Neural crest cell (in vitro differentiated cells): Measurements from ENCODE around the gene CARMIL1. TPM values are rescaled to one million over a fixed set of nuclear protein-coding genes. Genes with fewer than 3 reads are reported as not detected.
A peak's percentile ranks its signal among the peaks of the same experiment; 100 is the strongest.
"Not testable (repeated sequence)": the region's sequence is repeated elsewhere in the genome, so short reads cannot be mapped to it uniquely, and the experiment has no call there.

Experiments
- DNase-seq: peaks from one replicate; pipeline ENCODE4 v3.0.0; 2021; ENCODE audit warnings: low read depth, mixed read lengths, low spot score
- H3K27ac Mint-ChIP-seq: one replicate; pipeline ENCODE4 v1.8.0; 2021; ENCODE audit warnings: mild to moderate bottlenecking, mixed read lengths; ENCODE audit not compliant: unreplicated experiment
- H3K27me3 Mint-ChIP-seq: 2 replicates; pipeline ENCODE4 v1.8.0; 2021; ENCODE audit warnings: low read depth, mild to moderate bottlenecking, mixed read lengths
- H3K36me3 Mint-ChIP-seq: 2 replicates; pipeline ENCODE4 v1.8.0; 2021; ENCODE audit warnings: low read depth, mild to moderate bottlenecking, mixed read lengths
- H3K4me1 Mint-ChIP-seq: 2 replicates; pipeline ENCODE4 v1.8.0; 2021; ENCODE audit warnings: mixed read lengths
- H3K4me3 Mint-ChIP-seq: one replicate; pipeline ENCODE4 v1.8.0; 2021; ENCODE audit warnings: mild to moderate bottlenecking, mixed read lengths
- H3K9me3 Mint-ChIP-seq: 2 replicates; pipeline ENCODE4 v1.8.0; 2021; ENCODE audit warnings: mixed read lengths
- CTCF ChIP-seq: fragments of 200-600 bp; sonication (generic); conservative IDR thresholded peaks from 2 replicates; pipeline ENCODE4 v1.5.0; 2021; ENCODE audit warnings: antibody characterized with exemption, mild to moderate bottlenecking
- total RNA-seq: library from RNA; stranded (reverse); gene quantifications from 2 replicates; pipeline ENCODE4 v1.2.1, GENCODE V29; 2021

CARMIL1 gene
- total RNA-seq, 1 donor from 2014 or later = 4.5 TPM

GRCh38 chr6:25579902-25580495 lies 300.8 kb downstream of the CARMIL1 start:
- Mint-ChIP-seq H3K4me3 (no peak overlapping the region), H3K4me1 (peaks cover 28% of the 10 kb centered on the region), H3K36me3 (no peaks in the 10 kb centered on the region), H3K27ac (no peak overlapping the region), H3K27me3 (no peaks in the 10 kb centered on the region), H3K9me3 (no peaks in the 10 kb centered on the region)
- no peak for TF ChIP-seq CTCF
- DNase-seq = no peak

- TF ChIP-seq CTCF = no peak
- no peaks in the 10 kb centered on the region for H3K36me3 Mint-ChIP-seq
- no peaks in the 10 kb centered on the region for H3K9me3 Mint-ChIP-seq
- peaks cover 22% of the 10 kb centered on the region for H3K4me1 Mint-ChIP-seq
- H3K27me3 Mint-ChIP-seq = no peaks in the 10 kb centered on the region
- no peak overlapping the region for H3K4me3 Mint-ChIP-seq
- H3K27ac Mint-ChIP-seq = peak overlapping the region; percentile 53
- DNase-seq = no peak
Measured at GRCh38 chr6:25582101-25582500, 302.9 kb downstream of the CARMIL1 start.

- no peaks in the 10 kb centered on the region for H3K9me3 Mint-ChIP-seq
- TF ChIP-seq CTCF = no peak
- no peak overlapping the region for H3K27ac Mint-ChIP-seq
- no peak for DNase-seq
- no peaks in the 10 kb centered on the region for H3K36me3 Mint-ChIP-seq
- H3K4me1 Mint-ChIP-seq = peaks cover 12% of the 10 kb centered on the region
- H3K4me3 Mint-ChIP-seq = no peak overlapping the region
- H3K27me3 Mint-ChIP-seq = no peaks in the 10 kb centered on the region
Measured at GRCh38 chr6:25583099-25583498, 303.9 kb downstream of the CARMIL1 start.

- Mint-ChIP-seq H3K4me1 (peaks cover 5% of the 10 kb centered on the region), H3K27ac (no peak overlapping the region)
Measured at GRCh38 chr6:25583906-25584305, 304.7 kb downstream of the CARMIL1 start.

GRCh38 chr6:25585225-25585624 lies 306.1 kb downstream of the CARMIL1 start:
- TF ChIP-seq CTCF = no peak
- H3K4me1 Mint-ChIP-seq = peaks cover 2% of the 10 kb centered on the region

More at GRCh38 chr6:25583906-25584305, 304.7 kb downstream of the CARMIL1 start:
- no peaks in the 10 kb centered on the region for H3K9me3 Mint-ChIP-seq
- no peaks in the 10 kb centered on the region for H3K27me3 Mint-ChIP-seq
- H3K4me3 Mint-ChIP-seq = no peak overlapping the region
- no peak for TF ChIP-seq CTCF
- no peak for DNase-seq
- H3K36me3 Mint-ChIP-seq = no peaks in the 10 kb centered on the region

GRCh38 chr6:25586119-25586518 lies 306.9 kb downstream of the CARMIL1 start:
- H3K27me3 Mint-ChIP-seq, H3K4me1 Mint-ChIP-seq, H3K4me3 Mint-ChIP-seq, H3K36me3 Mint-ChIP-seq, DNase-seq, H3K27ac Mint-ChIP-seq, H3K9me3 Mint-ChIP-seq: not testable (repeated sequence)

More at GRCh38 chr6:25585225-25585624, 306.1 kb downstream of the CARMIL1 start:
- H3K4me3 Mint-ChIP-seq = no peak overlapping the region
- no peaks in the 10 kb centered on the region for H3K36me3 Mint-ChIP-seq
- H3K9me3 Mint-ChIP-seq = no peaks in the 10 kb centered on the region
- no peak overlapping the region for H3K27ac Mint-ChIP-seq
- no peaks in the 10 kb centered on the region for H3K27me3 Mint-ChIP-seq
- DNase-seq = no peak
